Measurements from ENCODE around the gene SDHB.

Gene SDHB

DNA sequence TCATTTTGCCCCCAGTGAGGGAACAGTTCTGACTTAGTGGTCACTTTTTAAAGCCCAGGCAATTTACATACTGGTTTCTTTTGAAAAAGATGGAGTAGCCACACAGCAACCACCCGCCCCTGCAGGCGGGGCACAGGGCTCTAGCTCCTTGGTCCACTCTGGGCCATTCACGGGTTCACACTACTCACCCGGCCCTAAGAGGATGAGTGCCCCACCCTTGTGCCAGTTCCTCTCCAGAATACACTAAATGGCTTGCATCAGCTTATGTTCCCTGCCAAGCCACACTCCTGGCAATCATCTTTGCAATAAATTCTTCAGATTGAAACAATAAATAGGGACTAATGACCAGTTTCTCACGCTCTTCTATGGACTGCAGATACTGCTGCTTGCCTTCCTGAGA lies 26.4 kb downstream of the SDHB start:
- peaks cover 16% of the 10 kb centered on the region; the same call in 1 of the 2 replicates for H3K36me3 ChIP-seq (ENCODE audit: insufficient read depth, low read length)
- no peaks in the 10 kb centered on the region for H3K4me1 ChIP-seq (ENCODE audit: control insufficient read depth, insufficient read depth, low read length, unreplicated experiment)
- no peaks in the 10 kb centered on the region for H3K27me3 ChIP-seq (ENCODE audit: insufficient read depth, low read length)
- no peaks in the 10 kb centered on the region for H3K79me2 ChIP-seq (ENCODE audit: control insufficient read depth, insufficient read depth, low read length, unreplicated experiment)
- no peak overlapping the region for H3K4me3 ChIP-seq (ENCODE audit: low read depth, low read length)
- H3K27ac ChIP-seq (ENCODE audit: low read depth, low read length), result no peak overlapping the region
- no peak overlapping the region for H2AFZ ChIP-seq (ENCODE audit: low read length, unreplicated experiment)

- H3K36me3 ChIP-seq (ENCODE audit: insufficient read depth, low read length), result peaks cover 32% of the 10 kb centered on the region; the same call in 1 of the 2 replicates
- H3K4me3 ChIP-seq (ENCODE audit: low read depth, low read length), result no peak overlapping the region
- no peaks in the 10 kb centered on the region for H3K79me2 ChIP-seq (ENCODE audit: control insufficient read depth, insufficient read depth, low read length, unreplicated experiment)
- no peaks in the 10 kb centered on the region for H3K27me3 ChIP-seq (ENCODE audit: insufficient read depth, low read length)
- H2AFZ ChIP-seq (ENCODE audit: low read length, unreplicated experiment), result no peak overlapping the region
- H3K27ac ChIP-seq (ENCODE audit: low read depth, low read length), result no peak overlapping the region
- H3K4me1 ChIP-seq (ENCODE audit: control insufficient read depth, insufficient read depth, low read length, unreplicated experiment), result no peaks in the 10 kb centered on the region
Observed at GRCh38 chr1:17024721-17025120, 29.1 kb downstream of the SDHB start.

- no peaks in the 10 kb centered on the region for H3K27me3 ChIP-seq (ENCODE audit: insufficient read depth, low read length)
- H3K27ac ChIP-seq (ENCODE audit: low read depth, low read length), result no peak overlapping the region
- H2AFZ ChIP-seq (ENCODE audit: low read length, unreplicated experiment), result no peak overlapping the region
- no peak overlapping the region for H3K4me3 ChIP-seq (ENCODE audit: low read depth, low read length)
- H3K4me1 ChIP-seq (ENCODE audit: control insufficient read depth, insufficient read depth, low read length, unreplicated experiment), result no peaks in the 10 kb centered on the region
- no peaks in the 10 kb centered on the region for H3K79me2 ChIP-seq (ENCODE audit: control insufficient read depth, insufficient read depth, low read length, unreplicated experiment)
- peaks cover 40% of the 10 kb centered on the region; the same call in 1 of the 2 replicates for H3K36me3 ChIP-seq (ENCODE audit: insufficient read depth, low read length)
Observed at GRCh38 chr1:17023573-17023972, 30.3 kb downstream of the SDHB start.

- Histone ChIP-seq H3K4me1 (ENCODE audit: control insufficient read depth, insufficient read depth, low read length, unreplicated experiment) (no peaks in the 10 kb centered on the region), H3K27me3 (ENCODE audit: insufficient read depth, low read length) (no peaks in the 10 kb centered on the region), H3K36me3 (ENCODE audit: insufficient read depth, low read length) (peaks cover 38% of the 10 kb centered on the region; the same call in 1 of the 2 replicates), H2AFZ (ENCODE audit: low read length, unreplicated experiment) (no peak overlapping the region), H3K79me2 (ENCODE audit: control insufficient read depth, insufficient read depth, low read length, unreplicated experiment) (no peaks in the 10 kb centered on the region), H3K4me3 (ENCODE audit: low read depth, low read length) (no peak overlapping the region), H3K27ac (ENCODE audit: low read depth, low read length) (no peak overlapping the region)
Observed at GRCh38 chr1:17023102-17023501, 30.7 kb downstream of the SDHB start.

DNA sequence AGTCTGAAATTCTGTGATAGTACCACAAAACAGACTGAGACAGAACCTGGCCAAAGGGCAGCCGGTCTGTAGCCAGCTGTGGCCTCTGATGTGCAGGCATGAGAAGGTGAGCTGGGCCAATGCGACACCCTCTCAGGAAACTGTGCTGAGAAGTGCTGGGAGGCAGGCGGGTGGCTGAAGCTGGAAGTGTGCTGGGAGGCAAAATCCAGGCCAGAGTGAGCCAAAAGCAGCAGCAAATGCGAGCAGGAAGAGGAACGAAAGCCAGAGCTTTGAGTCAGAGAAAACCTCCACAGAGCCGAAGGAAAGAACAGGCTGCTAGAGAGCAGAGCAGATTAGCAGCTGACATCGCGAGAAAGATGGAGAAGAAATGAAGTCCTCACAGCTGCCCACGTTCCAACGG lies 31.9 kb downstream of the SDHB start:
- Histone ChIP-seq H2AFZ (ENCODE audit: low read length, unreplicated experiment) (no peak overlapping the region), H3K4me1 (ENCODE audit: control insufficient read depth, insufficient read depth, low read length, unreplicated experiment) (no peaks in the 10 kb centered on the region), H3K27me3 (ENCODE audit: insufficient read depth, low read length) (no peaks in the 10 kb centered on the region), H3K27ac (ENCODE audit: low read depth, low read length) (no peak overlapping the region), H3K79me2 (ENCODE audit: control insufficient read depth, insufficient read depth, low read length, unreplicated experiment) (no peaks in the 10 kb centered on the region), H3K4me3 (ENCODE audit: low read depth, low read length) (no peak overlapping the region), H3K36me3 (ENCODE audit: insufficient read depth, low read length) (peaks cover 28% of the 10 kb centered on the region; the same call in 1 of the 2 replicates)

- no peaks in the 10 kb centered on the region for H3K79me2 ChIP-seq (ENCODE audit: control insufficient read depth, insufficient read depth, low read length, unreplicated experiment)
- peaks cover 6% of the 10 kb centered on the region for H3K4me1 ChIP-seq (ENCODE audit: control insufficient read depth, insufficient read depth, low read length, unreplicated experiment)
- H3K27me3 ChIP-seq (ENCODE audit: insufficient read depth, low read length), result no peaks in the 10 kb centered on the region
- no peak overlapping the region for H2AFZ ChIP-seq (ENCODE audit: low read length, unreplicated experiment)
- no peak overlapping the region for H3K4me3 ChIP-seq (ENCODE audit: low read depth, low read length)
- H3K36me3 ChIP-seq (ENCODE audit: insufficient read depth, low read length), result peaks cover 28% of the 10 kb centered on the region; the same call in 1 of the 2 replicates
- no peak overlapping the region for H3K27ac ChIP-seq (ENCODE audit: low read depth, low read length)
Observed at GRCh38 chr1:17020502-17020901, 33.3 kb downstream of the SDHB start.

- Histone ChIP-seq H3K79me2 (ENCODE audit: control insufficient read depth, insufficient read depth, low read length, unreplicated experiment) (no peaks in the 10 kb centered on the region), H3K4me3 (ENCODE audit: low read depth, low read length) (no peak overlapping the region), H2AFZ (ENCODE audit: low read length, unreplicated experiment) (no peak overlapping the region), H3K27me3 (ENCODE audit: insufficient read depth, low read length) (no peaks in the 10 kb centered on the region), H3K36me3 (ENCODE audit: insufficient read depth, low read length) (peaks cover 28% of the 10 kb centered on the region; the same call in 1 of the 2 replicates), H3K4me1 (ENCODE audit: control insufficient read depth, insufficient read depth, low read length, unreplicated experiment) (peaks cover 6% of the 10 kb centered on the region), H3K27ac (ENCODE audit: low read depth, low read length) (no peak overlapping the region)
Observed at GRCh38 chr1:17018849-17019248, 35.0 kb downstream of the SDHB start.

- peaks cover 15% of the 10 kb centered on the region for H3K4me1 ChIP-seq (ENCODE audit: control insufficient read depth, insufficient read depth, low read length, unreplicated experiment)
- no peaks in the 10 kb centered on the region for H3K27me3 ChIP-seq (ENCODE audit: insufficient read depth, low read length)
- H2AFZ ChIP-seq (ENCODE audit: low read length, unreplicated experiment), result no peak overlapping the region
- H3K36me3 ChIP-seq (ENCODE audit: insufficient read depth, low read length), result peaks cover 28% of the 10 kb centered on the region; the same call in 1 of the 2 replicates
- H3K4me3 ChIP-seq (ENCODE audit: low read depth, low read length), result no peak overlapping the region
- H3K79me2 ChIP-seq (ENCODE audit: control insufficient read depth, insufficient read depth, low read length, unreplicated experiment), result no peaks in the 10 kb centered on the region
- no peak overlapping the region for H3K27ac ChIP-seq (ENCODE audit: low read depth, low read length)
Observed at GRCh38 chr1:17017435-17017834, 36.4 kb downstream of the SDHB start.

- Histone ChIP-seq H3K4me3 (ENCODE audit: low read depth, low read length) (no peak overlapping the region), H2AFZ (ENCODE audit: low read length, unreplicated experiment) (no peak overlapping the region), H3K36me3 (ENCODE audit: insufficient read depth, low read length) (peaks cover 20% of the 10 kb centered on the region; the same call in 1 of the 2 replicates), H3K4me1 (ENCODE audit: control insufficient read depth, insufficient read depth, low read length, unreplicated experiment) (peaks cover 19% of the 10 kb centered on the region), H3K27ac (ENCODE audit: low read depth, low read length) (no peak overlapping the region), H3K79me2 (ENCODE audit: control insufficient read depth, insufficient read depth, low read length, unreplicated experiment) (no peaks in the 10 kb centered on the region), H3K27me3 (ENCODE audit: insufficient read depth, low read length) (no peaks in the 10 kb centered on the region)
Observed at GRCh38 chr1:17016317-17016661, 37.5 kb downstream of the SDHB start.

DNA sequence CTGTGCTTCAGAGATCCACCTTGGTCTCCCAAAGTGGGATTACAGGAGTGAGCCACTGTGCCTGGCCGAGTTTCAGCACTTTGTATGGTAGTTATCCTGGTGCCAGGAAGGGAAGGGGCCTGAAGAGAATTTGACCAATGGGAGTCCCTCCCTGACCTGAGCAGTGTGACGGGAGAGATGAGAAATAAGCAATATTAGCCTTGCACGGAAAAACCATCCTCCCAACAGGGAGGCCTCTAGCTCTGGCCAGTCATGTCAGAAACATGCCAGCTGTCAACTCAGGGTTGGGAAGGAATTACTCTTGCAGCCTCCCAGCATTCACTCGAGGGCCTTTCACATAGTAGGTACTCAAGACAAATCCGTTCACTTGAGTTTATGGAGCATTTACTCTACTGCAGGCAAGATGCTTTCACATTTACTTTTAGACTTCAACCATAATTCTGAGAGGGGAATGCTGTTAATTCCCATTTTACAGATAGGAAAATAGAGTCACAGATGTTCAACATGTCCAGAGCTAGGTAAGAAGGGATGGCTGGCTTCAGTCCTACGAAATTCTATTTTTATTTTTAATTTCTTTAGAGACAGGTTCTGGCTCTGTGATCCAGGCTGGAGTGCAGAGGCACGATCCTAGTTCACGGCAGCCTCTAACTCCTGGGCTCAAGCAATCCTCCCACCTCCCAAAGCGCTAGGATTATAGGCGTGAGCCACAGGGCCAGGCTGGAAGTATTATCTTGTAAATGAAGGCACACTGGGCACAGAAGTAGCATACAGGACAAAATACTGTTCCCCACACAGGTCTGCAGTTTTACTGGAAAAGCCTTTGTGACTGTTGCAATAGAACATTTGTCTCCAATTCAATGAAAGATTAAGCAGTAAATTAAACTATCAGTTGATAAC lies 38.9 kb downstream of the SDHB start:
- Histone ChIP-seq H3K27me3 (ENCODE audit: insufficient read depth, low read length) (no peaks in the 10 kb centered on the region), H3K36me3 (ENCODE audit: insufficient read depth, low read length) (peaks cover 11% of the 10 kb centered on the region; the same call in 1 of the 2 replicates), H3K4me3 (ENCODE audit: low read depth, low read length) (no peak overlapping the region), H2AFZ (ENCODE audit: low read length, unreplicated experiment) (no peak overlapping the region), H3K4me1 (ENCODE audit: control insufficient read depth, insufficient read depth, low read length, unreplicated experiment) (peaks cover 28% of the 10 kb centered on the region), H3K27ac (ENCODE audit: low read depth, low read length) (no peak overlapping the region), H3K79me2 (ENCODE audit: control insufficient read depth, insufficient read depth, low read length, unreplicated experiment) (no peaks in the 10 kb centered on the region)
